OCI-LY7 (cell line): ENCODE data around the gene PRAMEF8. TPM values are rescaled to one million over a fixed set of nuclear protein-coding genes. Genes with fewer than 3 reads are reported as not detected.
"Not testable (repeated sequence)": the region's sequence is repeated elsewhere in the genome, so short reads cannot be mapped to it uniquely, and the experiment has no call there.

ENCODE experiments used
- BruUV-seq: library from RNA; stranded (reverse); fragments of 400-500 nt; replicated peaks from 2 replicates; lab custom pipeline; 2021; lab: Mats Ljungman, UMichigan
- CTCF ChIA-PET: fragments of 300-600 bp; sonication (Branson Sonifier 250); formaldehyde crosslinking; loops from one replicate; lab custom pipeline; 2022; ENCODE audit warnings: antibody characterized with exemption; ENCODE audit not compliant: unreplicated experiment; lab: Charles Lee
- POLR2A ChIA-PET: fragments of 300-600 bp; sonication (Branson Sonifier 250); formaldehyde crosslinking; loops from one replicate; lab custom pipeline; 2022; ENCODE audit warnings: antibody characterized with exemption; lab: Charles Lee
- DNase-seq: peaks from one replicate; pipeline ENCODE4 v3.0.0-alpha.2; 2015; ENCODE audit warnings: low spot score
- H2AFZ ChIP-seq: fragments of 200-600 bp; sonication (generic), shearing (Covaris generic); 2 replicates; pipeline ENCODE4 v1.6.1; 2014; ENCODE audit warnings: mild to moderate bottlenecking, antibody characterized with exemption, low read length, moderate library complexity
- H3K27ac ChIP-seq: fragments of 200-600 bp; sonication (generic); 2 replicates; pipeline ENCODE4 v1.5.1; 2014; ENCODE audit warnings: mixed run types, low read depth, mild to moderate bottlenecking, moderate library complexity, low read length, inconsistent platforms; ENCODE audit not compliant: poor library complexity, severe bottlenecking
- H3K36me3 ChIP-seq: fragments of 200-600 bp; sonication (generic); 2 replicates; pipeline ENCODE4 v1.6.1; 2014; ENCODE audit warnings: mild to moderate bottlenecking, antibody characterized with exemption, low read length, moderate library complexity, mixed read lengths; ENCODE audit not compliant: insufficient read depth
- H3K4me1 ChIP-seq: fragments of 200-600 bp; sonication (generic); 2 replicates; pipeline ENCODE4 v1.5.1; 2014; ENCODE audit warnings: mild to moderate bottlenecking, low read length; ENCODE audit not compliant: insufficient read depth, poor library complexity, severe bottlenecking
- H3K4me2 ChIP-seq: fragments of 200-600 bp; sonication (generic); 2 replicates; pipeline ENCODE4 v1.6.1; 2014; ENCODE audit warnings: mild to moderate bottlenecking, low read length
- H3K4me3 ChIP-seq: fragments of 200-600 bp; sonication (generic); 2 replicates; pipeline ENCODE4 v1.5.1; 2014; ENCODE audit warnings: mild to moderate bottlenecking, low read depth, low read length; ENCODE audit not compliant: poor library complexity, severe bottlenecking
- H3K79me2 ChIP-seq: fragments of 200-600 bp; sonication (generic); 2 replicates; pipeline ENCODE4 v1.6.1; 2016; ENCODE audit warnings: low read depth, mild to moderate bottlenecking, low read length, moderate library complexity, mixed read lengths; ENCODE audit not compliant: insufficient read depth
- H3K9me2 ChIP-seq: fragments of 200-600 bp; sonication (generic); 2 replicates; pipeline ENCODE4 v1.6.1; 2016; ENCODE audit warnings: mild to moderate bottlenecking, low read length, mixed read lengths; ENCODE audit not compliant: insufficient read depth
- H3K9me3 ChIP-seq: fragments of 200-600 bp; sonication (generic); 2 replicates; pipeline ENCODE4 v1.6.1; 2014; ENCODE audit warnings: mild to moderate bottlenecking, mixed run types, low read length, mixed read lengths
- H4K20me1 ChIP-seq: fragments of 200-600 bp; sonication (generic); 2 replicates; pipeline ENCODE4 v1.6.1; 2014; ENCODE audit warnings: mild to moderate bottlenecking, antibody characterized with exemption, low read length, moderate library complexity, mixed read lengths; ENCODE audit not compliant: insufficient read depth
- intact Hi-C: fragments of 100-400 bp; cut with micrococcal nuclease; formaldehyde crosslinking; loops from one replicate; pipeline ENCODE4 v1.10.0; 2022; ENCODE audit not compliant: unreplicated experiment
- total RNA-seq, 2 experiments: library from RNA; depleted of rRNA in 1 of 2; stranded (reverse); fragments of >200 nt in 1 of 2; shearing (Covaris generic) in 1 of 2; gene quantifications; 2 replicates each; pipeline ENCODE4 v1.2.3, GENCODE V29; 2014 to 2022
- TF ChIP-seq, protein P1 (sequence below): fragments of 200-600 bp; sonication (generic); conservative IDR thresholded peaks from 2 replicates; pipeline ENCODE4 v1.5.1; 2014; ENCODE audit warnings: mild to moderate bottlenecking, antibody characterized with exemption, low read length, moderate library complexity, mixed read lengths

The PRAMEF8 gene
- total RNA-seq, 2 experiments from 2014 or later = not detected

DNA sequence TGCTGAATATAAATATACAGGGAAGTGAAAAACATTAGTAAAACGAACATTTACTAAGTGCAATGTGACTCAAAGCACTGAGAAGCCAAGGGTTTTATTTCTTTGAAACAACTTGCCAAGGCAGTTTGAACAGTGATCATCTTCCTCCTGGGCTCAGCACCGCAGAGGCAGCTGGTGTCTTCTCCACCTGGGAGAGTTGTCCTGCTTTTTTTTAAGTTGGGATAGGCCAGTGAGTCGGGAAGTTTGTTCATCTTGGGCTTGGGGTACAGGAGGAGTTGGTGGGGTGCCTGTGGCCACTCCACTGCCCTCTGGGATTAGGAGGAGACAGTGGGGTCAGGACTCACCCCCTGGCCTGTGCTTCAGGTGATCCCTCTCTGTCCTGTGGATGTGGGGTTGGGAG is 4.1 kb upstream of the PRAMEF8 start:
- intact Hi-C loops, H3K36me3 ChIP-seq, H3K9me2 ChIP-seq, H3K79me2 ChIP-seq, H2AFZ ChIP-seq, H3K4me1 ChIP-seq, H4K20me1 ChIP-seq, H3K9me3 ChIP-seq, POLR2A ChIA-PET, H3K27ac ChIP-seq, BruUV-seq, H3K4me2 ChIP-seq, DNase-seq, CTCF ChIA-PET, H3K4me3 ChIP-seq: not testable (repeated sequence)

DNA sequence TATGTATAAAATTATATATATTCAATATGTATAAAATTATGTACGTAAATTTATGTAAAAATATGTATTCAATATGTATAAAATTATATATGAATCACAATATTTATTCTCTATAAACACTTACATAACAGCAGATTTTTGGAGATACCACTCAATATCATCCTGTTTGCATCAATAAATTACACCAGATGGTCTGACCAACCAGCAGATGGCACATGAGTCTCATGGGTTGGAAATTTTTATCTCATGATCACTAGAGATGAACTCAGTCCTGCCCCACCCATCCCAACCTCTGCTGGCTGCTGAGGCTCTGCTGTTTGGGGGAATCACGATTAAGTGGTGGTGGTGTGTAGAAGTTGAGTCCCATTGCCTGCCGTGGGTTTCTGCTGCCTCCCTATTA is 5.3 kb downstream of the PRAMEF8 start:
- DNase-seq, CTCF ChIA-PET, H3K9me2 ChIP-seq, intact Hi-C loops, BruUV-seq, H3K36me3 ChIP-seq, H3K4me1 ChIP-seq, H4K20me1 ChIP-seq, H3K4me3 ChIP-seq, H3K9me3 ChIP-seq, POLR2A ChIA-PET, H3K79me2 ChIP-seq, H3K4me2 ChIP-seq, H3K27ac ChIP-seq, H2AFZ ChIP-seq: not testable (repeated sequence)

DNA sequence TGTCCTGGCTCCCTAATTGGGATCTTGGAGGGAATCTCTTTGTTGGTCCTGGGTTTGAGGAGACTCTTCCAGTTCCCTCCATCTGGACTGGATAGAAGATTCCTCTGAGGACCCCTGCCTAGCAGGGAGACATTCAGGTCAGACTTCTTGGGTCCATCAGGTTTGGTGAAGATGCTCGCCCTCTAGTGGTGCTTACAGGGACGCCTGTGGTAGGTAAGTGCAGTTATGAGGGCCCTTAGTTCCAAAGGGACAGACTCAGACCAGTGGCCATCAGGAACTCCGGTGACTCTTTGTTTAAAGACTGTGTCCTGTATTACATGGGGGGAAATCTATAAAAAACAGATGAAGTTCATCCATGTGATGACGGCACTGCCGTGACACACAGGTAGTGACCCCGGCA is 7.9 kb downstream of the PRAMEF8 start:
- DNase-seq, CTCF ChIA-PET, H3K4me1 ChIP-seq, H3K79me2 ChIP-seq, H3K4me3 ChIP-seq, H3K9me3 ChIP-seq, H2AFZ ChIP-seq, H4K20me1 ChIP-seq, H3K4me2 ChIP-seq, intact Hi-C loops, BruUV-seq, H3K27ac ChIP-seq, POLR2A ChIA-PET, H3K36me3 ChIP-seq, H3K9me2 ChIP-seq: not testable (repeated sequence)
- TF ChIP-seq, protein P1, sequence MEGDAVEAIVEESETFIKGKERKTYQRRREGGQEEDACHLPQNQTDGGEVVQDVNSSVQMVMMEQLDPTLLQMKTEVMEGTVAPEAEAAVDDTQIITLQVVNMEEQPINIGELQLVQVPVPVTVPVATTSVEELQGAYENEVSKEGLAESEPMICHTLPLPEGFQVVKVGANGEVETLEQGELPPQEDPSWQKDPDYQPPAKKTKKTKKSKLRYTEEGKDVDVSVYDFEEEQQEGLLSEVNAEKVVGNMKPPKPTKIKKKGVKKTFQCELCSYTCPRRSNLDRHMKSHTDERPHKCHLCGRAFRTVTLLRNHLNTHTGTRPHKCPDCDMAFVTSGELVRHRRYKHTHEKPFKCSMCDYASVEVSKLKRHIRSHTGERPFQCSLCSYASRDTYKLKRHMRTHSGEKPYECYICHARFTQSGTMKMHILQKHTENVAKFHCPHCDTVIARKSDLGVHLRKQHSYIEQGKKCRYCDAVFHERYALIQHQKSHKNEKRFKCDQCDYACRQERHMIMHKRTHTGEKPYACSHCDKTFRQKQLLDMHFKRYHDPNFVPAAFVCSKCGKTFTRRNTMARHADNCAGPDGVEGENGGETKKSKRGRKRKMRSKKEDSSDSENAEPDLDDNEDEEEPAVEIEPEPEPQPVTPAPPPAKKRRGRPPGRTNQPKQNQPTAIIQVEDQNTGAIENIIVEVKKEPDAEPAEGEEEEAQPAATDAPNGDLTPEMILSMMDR = peak; percentile 46

DNA sequence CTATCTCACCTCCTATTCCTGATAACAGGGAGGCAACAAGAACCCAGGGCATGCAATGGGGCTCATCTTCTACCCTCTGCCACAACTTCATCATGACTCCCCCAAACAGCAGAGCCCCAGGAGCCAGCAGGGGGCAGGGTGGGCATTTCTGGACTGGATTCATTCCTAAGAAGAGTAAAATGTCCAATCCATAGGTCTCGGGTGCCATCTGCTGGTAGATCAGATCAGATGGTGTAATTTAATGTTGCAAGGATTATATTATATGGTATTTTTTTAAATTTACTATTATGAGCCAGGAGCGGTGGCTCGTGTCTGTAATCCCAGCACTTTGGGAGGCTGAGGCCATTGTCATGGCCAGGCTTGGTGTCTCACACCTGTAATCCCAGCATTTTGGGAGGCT is 19.8 kb downstream of the PRAMEF8 start:
- H3K36me3 ChIP-seq, H3K4me1 ChIP-seq, H3K4me2 ChIP-seq, BruUV-seq, H3K79me2 ChIP-seq, POLR2A ChIA-PET, H4K20me1 ChIP-seq, H3K9me2 ChIP-seq, DNase-seq, H3K9me3 ChIP-seq, H3K27ac ChIP-seq, H3K4me3 ChIP-seq, CTCF ChIA-PET, H2AFZ ChIP-seq, intact Hi-C loops: not testable (repeated sequence)

DNA sequence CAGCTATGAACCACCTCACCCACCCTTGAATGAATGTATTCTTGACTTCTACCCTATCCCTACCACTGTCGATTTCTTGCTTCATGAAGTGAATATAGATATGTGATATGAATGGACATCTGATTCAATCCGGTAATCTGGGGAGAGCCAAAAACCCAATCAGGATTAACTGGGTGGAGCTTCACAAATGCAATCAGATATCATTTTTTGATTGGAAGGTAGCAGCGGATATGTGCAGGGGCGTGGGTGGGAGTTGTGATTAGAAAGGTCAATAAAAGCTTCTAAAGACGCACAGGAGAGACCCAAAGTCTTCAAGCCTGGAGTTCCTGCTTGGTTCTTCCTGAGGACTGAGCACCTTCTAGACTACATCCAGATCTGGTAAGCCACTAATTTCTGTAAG is 31.0 kb downstream of the PRAMEF8 start, which contains the start of gene PRAMEF5:
Gene PRAMEF5 (plus strand): TSS at position 301 of the 400 bp plus-strand sequence. CDS start 5,071 bp downstream, outside the sequence.
- BruUV-seq, CTCF ChIA-PET, H3K79me2 ChIP-seq, POLR2A ChIA-PET, H3K36me3 ChIP-seq, H3K27ac ChIP-seq, H3K4me1 ChIP-seq, H3K4me3 ChIP-seq, H2AFZ ChIP-seq, intact Hi-C loops, H4K20me1 ChIP-seq, H3K9me2 ChIP-seq, H3K9me3 ChIP-seq, DNase-seq, H3K4me2 ChIP-seq: not testable (repeated sequence)

DNA sequence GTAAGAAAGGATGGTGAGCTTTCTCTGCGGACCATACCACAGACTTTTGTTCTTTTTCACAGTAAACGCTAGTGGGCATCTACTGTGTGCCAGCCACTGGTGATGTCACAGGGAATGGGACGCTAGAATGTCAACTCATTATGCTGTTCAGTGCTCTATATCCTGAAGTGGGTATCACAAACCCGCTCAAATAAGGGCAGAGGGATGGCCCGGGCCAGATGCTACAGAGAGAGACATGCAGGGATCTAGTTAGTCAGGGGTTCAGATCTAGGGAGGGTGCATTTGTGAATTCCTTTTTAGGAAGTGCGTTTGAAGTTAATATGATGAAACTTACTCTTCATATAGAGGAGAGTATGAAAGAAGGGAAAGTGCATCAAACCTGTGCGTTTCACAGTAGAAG is 37.8 kb downstream of the PRAMEF8 start:
- H3K4me1 ChIP-seq, H3K4me2 ChIP-seq, H4K20me1 ChIP-seq, intact Hi-C loops, H3K79me2 ChIP-seq, H3K9me3 ChIP-seq, H3K36me3 ChIP-seq, BruUV-seq, H3K4me3 ChIP-seq, H3K9me2 ChIP-seq, DNase-seq, CTCF ChIA-PET, POLR2A ChIA-PET, H2AFZ ChIP-seq, H3K27ac ChIP-seq: not testable (repeated sequence)
